NCI-H2227 treated with DMSO at 0.1 percent for 48 hours (cell line): ENCODE measurements around the gene MSH6.
A peak's percentile ranks its signal among the peaks of the same experiment; 100 is the strongest.

Experiments used
- DNase-seq: peaks from one replicate; lab custom pipeline; 2025; lab: John Stamatoyannopoulos, UW

The MSH6 gene

DNA sequence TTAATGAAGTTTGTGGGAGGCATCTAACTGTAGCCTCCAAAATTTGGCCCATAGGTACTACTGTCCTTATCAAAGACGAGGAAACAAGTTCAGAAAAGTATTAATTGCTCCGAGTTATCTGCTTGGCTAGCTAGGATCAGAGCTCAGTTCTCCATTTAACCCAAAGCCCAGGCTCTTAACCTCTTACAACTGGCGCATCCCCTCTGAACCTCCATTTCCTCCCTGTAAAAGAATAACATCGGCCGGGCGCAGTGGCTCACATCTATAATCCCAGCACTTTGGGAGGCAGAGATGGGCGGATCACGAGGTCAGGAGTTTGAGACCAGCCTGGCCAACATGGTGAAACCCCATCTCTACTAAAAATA, 3.5 kb upstream of the MSH6 start:
- DNase-seq = no peak

DNA sequence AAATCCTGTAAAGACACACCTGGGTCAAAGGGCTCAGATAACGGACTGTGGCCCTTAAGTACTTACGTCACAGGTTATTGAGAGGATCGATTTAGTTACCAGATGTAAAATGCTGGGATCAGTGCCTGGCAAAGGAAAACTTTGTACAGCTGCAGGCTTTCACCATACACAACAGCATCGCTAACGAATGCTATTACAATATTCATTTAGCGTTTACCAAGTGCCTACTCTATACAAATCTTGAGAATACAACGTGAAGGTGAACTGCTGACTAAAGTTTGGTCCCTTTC, 619 bp upstream of the MSH6 start:
- DNase-seq = no peak

DNA sequence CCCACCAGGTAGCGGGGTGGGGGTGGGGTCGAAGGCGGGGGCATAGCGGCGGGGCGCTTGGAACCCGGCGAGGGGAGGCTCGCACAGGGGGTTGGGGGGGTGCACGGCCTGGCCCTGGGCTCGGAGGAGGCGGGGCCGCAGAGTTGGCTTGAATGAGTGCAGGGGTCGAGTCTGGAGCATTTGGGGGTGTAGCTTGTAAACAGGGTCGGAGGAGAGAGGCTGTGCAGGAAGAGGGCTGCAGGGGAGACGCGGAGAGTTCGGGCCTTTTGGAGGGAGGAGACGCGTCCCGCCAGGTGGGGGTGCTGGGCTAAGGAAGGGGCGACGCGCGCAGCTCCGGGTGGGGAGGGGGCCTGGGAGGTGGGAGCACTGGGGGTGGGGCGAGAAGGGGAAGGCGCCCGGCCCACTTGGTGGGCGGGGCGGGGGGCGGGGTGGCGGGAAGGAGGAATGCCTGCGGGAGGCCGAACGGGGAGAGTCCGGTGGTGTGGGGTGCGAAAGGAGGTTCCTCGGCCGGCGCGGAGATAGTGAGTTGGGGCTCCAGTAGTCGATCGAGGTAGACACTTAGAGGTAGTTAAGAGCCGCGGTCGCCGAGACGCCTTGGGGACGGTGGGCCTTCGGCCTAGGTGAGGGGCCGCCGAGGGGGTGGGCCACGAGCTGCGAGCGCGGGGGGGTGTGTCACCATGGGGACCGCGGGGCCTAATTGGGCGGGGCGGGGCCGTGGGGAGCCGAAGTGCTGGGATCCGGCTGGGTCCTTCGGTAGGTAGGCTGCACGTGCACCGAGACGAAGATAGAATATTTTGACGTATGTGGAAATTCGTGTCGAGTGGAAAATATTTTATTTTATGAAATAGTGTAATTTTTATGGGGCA, 774 bp downstream of the MSH6 start:
- DNase-seq = peak; percentile 93

DNA sequence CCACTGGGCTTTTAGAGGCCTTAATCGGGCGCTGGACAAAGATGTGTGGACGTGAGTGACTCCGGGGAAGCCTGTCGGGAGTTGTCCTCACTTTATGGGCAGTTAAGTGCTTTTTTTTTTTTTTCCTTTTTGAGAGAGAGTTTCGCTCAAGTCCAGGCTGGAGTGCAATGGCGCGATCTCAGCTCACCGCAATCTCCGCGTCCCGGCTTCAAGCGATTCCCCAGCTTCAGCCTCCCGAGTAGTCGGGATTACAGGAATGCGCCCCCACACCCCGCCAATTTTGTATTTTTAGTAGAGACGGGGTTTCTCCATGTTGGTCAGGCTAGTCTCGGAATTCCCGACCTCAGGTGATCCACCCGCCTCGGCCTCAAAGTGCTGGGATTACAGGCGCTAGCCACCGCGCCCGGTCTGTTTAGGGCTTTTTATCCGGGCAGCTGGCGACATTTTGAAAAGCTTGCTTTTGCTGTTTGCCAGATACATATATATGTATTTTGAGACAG, 1.5 kb downstream of the MSH6 start:
- no peak for DNase-seq

DNA sequence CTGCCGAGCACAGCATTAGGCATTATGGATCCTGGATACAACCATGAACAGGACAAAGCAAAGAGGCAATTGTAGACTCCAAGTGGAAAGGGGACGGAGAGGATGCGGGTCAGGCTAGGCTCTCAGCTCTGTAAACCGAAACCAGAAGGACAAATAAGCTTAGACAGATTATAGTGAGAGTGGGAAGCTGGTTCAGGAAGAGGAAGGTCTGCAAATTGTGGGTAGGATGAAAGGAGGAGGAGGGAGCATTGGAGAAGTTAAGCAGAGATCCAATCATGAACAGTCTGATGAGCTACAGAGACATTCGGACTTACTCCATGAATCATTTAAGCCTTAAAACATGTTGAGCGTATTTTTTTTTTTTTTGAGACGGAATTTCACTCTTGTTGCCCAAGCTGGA, 3.0 kb downstream of the MSH6 start:
- no peak for DNase-seq

DNA sequence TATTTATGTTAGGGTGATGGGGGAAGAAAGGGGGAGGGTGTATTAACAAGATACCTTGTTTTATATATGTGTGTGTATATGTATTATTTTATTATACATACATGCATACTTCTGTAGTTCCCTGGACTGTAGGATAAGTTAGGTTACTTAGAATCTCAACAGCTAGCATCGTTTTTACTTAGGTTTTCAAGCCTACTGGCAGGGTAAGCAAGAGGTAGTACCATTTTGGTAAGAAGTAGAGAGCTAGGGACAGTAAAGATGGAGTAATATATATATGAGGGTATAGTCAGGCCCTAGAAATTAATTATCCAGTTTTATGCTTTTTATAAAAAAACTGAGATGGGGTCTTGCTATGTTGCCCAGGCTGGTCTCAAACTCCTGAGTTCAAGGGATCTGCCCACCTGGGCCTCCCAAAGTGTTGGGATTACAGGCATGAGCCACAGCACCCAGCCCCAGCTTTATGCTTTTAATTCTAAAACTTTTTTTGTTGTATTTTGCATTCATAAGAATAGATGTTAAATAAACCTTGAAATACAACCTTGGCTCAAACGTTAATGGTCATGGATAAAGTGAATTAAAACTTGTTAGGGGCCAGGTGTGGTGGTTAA, 13.2 kb downstream of the MSH6 start:
- no peak for DNase-seq

DNA sequence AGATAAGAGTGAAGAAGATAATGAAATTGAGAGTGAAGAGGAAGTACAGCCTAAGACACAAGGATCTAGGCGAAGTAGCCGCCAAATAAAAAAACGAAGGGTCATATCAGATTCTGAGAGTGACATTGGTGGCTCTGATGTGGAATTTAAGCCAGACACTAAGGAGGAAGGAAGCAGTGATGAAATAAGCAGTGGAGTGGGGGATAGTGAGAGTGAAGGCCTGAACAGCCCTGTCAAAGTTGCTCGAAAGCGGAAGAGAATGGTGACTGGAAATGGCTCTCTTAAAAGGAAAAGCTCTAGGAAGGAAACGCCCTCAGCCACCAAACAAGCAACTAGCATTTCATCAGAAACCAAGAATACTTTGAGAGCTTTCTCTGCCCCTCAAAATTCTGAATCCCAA, 15.7 kb downstream of the MSH6 start:
- no peak for DNase-seq

DNA sequence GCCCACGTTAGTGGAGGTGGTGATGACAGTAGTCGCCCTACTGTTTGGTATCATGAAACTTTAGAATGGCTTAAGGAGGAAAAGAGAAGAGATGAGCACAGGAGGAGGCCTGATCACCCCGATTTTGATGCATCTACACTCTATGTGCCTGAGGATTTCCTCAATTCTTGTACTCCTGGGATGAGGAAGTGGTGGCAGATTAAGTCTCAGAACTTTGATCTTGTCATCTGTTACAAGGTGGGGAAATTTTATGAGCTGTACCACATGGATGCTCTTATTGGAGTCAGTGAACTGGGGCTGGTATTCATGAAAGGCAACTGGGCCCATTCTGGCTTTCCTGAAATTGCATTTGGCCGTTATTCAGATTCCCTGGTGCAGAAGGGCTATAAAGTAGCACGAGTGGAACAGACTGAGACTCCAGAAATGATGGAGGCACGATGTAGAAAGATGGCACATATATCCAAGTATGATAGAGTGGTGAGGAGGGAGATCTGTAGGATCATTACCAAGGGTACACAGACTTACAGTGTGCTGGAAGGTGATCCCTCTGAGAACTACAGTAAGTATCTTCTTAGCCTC, 16.2 kb downstream of the MSH6 start:
- no peak for DNase-seq

DNA sequence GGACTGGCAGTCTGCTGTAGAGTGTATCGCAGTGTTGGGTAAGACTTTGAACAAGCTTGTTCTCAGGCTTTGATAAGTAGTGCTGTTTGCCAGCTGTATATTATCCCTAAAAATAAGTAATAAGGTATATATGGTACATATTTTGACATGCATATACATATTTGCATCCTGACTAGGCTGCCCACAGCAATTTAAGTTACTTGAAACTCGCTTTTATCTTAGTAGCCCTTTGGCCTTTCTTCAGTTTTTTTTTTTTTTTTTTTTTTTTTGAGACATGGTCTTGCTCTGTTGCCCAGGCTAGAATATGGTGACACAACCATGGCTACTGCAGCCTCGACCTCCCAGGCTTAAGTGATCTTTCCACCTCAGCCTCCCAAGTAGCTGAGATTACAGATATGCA, 18.2 kb downstream of the MSH6 start:
- DNase-seq = no peak

DNA sequence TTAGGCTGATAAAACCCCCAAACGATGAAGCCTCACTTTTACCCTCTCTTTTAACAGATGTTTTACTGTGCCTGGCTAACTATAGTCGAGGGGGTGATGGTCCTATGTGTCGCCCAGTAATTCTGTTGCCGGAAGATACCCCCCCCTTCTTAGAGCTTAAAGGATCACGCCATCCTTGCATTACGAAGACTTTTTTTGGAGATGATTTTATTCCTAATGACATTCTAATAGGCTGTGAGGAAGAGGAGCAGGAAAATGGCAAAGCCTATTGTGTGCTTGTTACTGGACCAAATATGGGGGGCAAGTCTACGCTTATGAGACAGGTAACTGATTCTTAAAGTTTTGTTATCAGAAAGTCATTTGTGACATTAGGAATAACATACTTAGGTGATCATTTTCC, 20.4 kb downstream of the MSH6 start:
- DNase-seq = no peak

DNA sequence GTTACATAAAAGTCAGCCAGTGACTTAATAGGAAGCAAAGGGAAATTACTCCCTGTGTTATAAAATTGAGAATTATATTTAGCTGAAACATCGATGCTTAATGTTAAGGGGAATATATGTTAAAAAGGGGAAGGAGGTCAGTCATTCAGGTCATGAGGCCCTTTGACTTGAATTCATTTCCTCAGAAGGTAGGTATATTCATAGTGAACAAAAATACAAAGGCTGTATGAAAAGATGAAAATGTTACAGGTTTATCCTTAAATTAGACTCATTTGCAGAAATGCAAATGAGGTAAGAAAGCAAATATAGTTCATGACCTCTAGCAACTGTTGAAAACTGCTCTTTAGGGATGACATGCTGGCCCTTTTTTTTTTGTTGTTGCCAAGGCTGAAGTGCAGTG, 20.8 kb downstream of the MSH6 start:
- no peak for DNase-seq

DNA sequence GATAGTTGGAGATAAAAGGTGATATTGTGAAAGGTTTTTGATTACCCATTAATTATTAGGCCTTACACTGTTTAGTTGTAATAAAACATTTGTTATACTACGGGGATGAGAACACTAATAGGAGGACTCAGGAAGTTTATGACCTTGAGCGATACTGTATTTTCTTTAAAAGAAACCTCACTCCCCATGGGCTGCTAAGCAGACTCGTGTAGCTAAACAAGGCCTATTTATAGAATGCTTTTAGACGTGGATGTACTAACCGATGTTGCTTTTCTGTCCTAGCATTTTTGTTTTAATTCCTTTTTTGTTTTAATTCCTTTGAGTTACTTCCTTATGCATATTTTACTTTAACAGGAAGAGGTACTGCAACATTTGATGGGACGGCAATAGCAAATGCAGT, 22.9 kb downstream of the MSH6 start:
- no peak for DNase-seq

DNA sequence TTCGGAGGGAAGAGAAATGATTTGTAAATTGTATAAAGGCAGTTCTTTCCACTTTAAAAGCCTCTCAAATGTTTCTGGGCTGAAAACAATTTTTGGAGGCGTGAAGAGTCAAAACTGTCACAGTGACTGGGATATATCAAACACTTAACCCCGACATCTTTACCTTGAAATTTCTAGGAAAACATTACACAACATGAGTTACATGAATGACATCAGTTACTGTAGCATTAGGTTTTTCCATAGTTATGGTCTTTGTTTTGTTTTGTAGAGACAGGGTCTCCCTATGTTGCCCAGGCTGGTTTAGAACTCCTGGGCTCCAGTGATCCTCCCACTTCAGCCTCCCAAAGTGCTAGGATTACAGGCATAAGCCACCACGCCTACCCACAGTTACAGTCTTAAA, 25.7 kb downstream of the MSH6 start:
- DNase-seq = peak; percentile 60

DNA sequence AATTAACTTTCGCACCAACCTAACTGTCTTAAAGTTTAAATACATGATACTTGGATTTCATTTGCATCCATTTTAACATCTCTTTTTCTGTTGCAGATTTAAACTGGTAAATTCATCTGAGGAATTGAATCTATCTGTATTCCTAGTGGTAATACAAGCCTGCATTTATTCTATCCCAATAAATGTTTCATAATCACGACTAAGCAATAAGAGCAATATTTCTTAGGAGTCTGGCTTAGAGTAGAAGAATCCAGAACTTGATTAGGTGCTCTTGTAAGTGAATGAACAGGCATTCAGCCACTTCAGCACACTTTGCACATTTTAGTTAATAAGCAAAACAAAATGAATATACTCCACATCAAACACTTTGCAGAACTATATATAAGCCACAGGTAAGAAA, 27.0 kb downstream of the MSH6 start:
- no peak for DNase-seq

DNA sequence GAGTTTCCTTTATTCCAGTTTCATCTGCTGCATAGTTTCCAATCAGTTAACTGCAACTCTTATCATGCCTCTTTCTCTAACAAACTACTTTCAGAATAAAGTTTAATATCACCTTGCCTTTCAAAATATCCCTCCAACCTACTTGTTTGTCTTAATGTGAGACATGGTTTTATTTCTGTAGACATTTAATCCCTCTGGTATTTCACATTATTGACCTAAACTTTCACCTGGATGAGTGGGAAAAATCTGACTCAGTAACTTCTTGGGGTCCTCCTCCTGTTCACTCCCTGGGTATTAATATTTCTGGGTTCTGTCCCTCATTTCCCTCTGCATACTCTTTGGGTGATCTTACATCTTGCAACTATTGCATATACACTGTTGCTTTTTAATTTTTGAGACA, 27.9 kb downstream of the MSH6 start:
- no peak for DNase-seq

DNA sequence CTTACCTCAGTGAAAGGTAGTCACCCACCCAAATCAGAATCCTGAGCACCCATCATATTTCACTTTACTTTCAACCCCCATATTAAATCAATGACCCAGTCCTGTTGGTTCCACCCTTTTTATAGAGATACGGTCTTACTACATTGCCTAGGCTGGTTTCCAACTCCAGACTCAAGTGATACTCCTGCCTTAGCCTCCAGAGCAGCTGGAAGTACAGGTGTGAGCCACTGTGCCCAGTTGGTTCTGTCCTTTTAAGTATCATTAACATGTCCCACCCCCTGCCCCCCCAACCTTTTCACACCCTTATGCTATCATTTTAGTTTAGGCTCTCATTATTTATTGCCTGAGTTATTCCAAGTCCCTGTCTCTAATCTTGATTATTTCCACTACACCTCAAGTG, 28.7 kb downstream of the MSH6 start:
- DNase-seq = no peak

DNA sequence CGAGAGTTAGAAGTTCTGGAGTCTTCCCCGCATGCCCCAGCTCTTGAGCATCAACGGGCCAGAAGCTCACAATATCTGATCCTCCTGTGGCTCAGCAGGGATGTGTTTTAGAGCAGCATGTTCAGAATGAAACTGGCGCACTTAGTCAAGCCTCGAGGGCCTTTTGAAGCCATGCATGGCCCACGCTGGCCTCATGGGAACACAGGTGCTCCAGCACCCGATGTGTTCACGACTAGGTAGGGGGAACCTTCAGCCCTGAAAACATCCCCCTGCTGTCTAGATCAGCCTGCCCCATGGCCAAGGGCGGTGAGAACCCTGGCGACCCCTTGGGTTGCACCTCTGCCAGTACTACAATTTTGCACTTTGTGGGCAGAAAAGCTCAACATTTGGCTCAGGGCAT, 32.8 kb downstream of the MSH6 start:
- no peak for DNase-seq

DNA sequence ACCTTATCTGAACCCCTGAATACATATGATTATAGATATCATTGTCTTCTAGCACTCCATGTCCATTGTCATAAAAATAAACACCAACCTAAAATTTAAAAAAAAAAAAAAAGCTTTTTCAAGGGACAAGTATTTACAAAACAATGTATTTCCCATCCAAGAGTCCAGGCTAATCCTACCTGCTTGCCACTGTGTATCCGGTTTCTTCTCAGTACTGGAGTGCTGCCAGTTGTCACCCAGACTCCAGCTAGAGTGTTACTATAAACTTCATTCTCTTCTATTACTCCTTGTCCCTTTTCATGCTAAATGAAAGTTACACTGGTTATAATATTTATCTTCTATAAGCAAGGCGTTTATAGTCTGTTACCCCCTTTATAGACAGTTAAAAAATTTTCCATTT, 35.8 kb downstream of the MSH6 start:
- DNase-seq = no peak

DNA sequence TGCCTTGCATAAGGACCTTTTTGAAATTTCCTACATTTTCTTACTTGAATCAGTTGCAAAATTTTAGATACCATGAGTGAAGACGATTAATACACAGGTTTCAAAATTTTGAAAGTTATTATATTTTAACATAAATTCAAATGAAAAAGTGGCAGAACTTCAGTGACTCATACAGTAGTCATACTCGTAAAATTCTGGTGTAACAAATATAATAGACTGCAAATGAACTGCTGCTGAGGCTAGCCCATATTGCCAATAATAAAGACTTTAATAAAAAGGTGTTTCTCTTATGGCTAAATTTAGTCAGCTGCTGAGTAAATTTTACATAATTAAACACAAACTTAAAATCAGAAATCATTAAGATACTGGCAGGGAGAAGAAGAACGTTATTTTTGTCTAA, 36.9 kb downstream of the MSH6 start:
- DNase-seq = no peak

DNA sequence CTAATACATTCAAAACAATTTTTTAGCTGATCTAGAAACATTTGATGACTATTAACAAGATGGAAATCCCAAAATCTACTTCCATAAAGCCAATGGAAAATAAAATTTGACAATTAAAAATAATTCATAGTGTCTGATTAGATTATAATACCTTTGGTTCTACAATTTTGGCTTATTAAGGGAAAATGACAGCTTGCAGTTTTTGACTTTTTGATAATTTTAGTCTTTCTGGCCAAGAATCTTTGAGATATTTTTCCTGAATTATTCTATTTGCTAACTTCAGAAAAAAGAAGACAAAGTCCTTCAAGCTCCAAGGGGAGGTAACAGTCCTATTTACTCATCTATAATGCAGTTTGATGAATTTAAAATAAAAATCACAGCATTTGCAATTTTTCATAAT, 39.6 kb downstream of the MSH6 start:
- DNase-seq = no peak

DNA sequence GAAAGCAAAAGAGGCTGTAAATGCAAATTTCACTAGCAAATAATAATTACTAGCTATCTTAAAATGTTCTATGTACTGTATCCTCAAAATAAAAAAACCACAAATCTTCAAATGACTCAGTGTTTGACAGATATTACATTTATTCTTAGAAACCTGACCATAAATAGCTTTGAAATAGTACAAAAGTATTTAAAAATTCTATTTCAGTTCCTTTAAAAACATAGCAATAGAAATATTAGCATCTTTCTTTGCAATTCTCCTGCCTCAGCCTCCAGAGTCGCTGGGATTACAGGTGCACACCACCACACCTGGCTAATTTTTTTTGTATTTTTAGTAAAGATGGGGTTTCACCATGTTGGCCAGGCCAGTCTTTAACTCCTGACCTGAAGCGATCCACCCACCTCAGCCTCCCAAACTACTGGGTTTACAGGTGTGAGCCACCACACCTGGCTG, 50.6 kb downstream of the MSH6 start:
- DNase-seq = no peak

DNA sequence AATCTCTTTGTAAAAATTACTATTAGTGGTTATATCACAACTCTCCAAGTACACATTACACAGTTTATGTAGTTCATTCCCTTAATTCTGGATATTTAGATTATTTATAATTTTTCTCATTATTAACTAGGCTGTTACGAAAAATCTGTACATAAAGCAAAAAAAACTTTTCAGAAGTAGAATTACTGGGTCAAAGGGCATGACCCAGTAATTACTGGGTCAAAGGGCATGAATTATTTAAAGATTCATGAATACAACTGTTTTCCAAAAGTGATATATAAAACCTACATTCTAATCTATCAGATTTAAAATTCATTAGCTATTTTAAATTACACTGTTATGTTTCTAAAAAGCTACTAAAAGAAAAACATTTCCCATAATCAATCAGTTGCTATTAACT, 55.3 kb downstream of the MSH6 start:
- no peak for DNase-seq

DNA sequence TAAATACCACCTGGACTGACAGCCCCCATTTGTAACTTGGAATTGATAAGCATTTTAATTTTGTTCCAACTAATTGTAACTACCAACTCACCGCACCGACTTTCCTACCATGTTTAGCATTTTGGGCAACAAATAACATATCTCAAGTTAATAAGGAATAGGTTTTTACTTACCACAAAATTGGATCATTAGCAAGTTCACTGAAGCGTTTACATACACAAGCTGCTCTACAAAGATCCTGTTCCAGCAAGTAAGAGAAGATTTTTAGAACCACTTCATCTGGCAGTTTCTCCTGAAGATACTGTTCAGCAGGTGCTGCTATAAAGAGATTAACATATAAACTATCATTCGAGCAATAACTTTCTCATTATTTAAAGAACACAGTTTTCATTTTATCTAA, 55.7 kb downstream of the MSH6 start:
- DNase-seq = no peak

DNA sequence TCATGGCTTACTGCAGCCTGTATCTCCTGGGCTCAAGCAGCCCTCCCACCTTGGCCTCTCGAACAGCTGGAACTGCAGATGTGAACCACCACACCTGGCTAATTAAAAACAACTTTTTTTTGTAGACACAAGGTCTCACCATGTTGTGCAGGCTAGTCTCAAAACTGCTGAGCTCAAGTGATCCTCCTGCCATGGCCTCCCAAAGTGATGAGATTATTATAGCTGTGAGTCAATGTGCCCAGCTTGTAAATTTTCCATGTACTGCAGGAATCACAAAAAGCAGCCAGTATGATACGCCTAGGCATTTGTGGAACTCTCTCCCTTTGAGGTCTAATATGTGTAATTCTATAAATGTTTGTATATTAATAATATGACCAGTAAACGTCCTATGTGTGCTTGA, 59.9 kb downstream of the MSH6 start:
- DNase-seq = no peak
